ENCODE results near the gene EME1.

- no peak for TF ChIP-seq POLR2A (IDR thresholded peaks at IDR 0.05)
- no peak for TF ChIP-seq CTCF (IDR thresholded peaks at IDR 0.05)
- TF ChIP-seq EP300 (IDR thresholded peaks at IDR 0.05): no peak
Measured at GRCh38 chr17:50424246-50424995, 51.4 kb downstream of the EME1 start.
